GM21360 (cell line): ENCODE results near the gene BAHCC1.

Experiments
- ATAC-seq: cut with Tn5 transposase; IDR thresholded peaks from one replicate; pipeline ENCODE4 v1.9.1; 2021; ENCODE audit warnings: mild to moderate bottlenecking, moderate library complexity; ENCODE audit not compliant: unreplicated experiment

BAHCC1 gene

DNA sequence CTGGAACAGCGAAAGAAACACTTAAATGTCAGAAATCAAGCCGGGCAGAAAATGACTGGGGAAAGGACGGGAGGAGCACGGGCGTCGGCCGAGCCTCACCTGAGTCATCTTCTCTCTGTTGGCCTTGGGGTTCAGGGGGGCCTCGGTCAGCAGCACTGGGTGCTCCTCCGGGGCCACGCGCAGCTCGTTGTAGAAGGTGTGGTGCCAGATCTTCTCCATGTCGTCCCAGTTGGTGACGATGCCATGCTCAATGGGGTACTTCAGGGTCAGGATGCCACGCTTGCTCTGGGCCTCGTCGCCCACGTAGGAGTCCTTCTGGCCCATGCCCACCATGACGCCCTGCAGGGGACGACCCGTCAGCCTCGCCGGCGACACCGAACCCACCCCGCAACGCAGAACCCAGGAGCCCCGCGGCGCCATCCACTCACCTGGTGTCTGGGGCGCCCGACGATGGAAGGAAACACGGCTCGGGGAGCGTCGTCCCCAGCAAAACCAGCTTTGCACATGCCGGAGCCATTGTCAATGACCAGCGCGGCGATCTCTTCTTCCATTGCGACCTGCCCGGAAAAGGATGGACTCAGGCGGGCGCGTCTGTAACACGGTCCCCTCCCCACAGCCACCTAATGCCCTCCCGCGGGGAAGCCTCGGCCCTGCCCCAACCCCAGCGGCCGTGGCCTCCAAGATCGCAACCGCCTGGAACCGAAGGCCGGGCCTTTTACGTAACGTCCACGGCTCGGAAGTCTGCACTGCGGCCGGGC is 116.7 kb downstream of the BAHCC1 start:
- ATAC-seq = peak; percentile 3

DNA sequence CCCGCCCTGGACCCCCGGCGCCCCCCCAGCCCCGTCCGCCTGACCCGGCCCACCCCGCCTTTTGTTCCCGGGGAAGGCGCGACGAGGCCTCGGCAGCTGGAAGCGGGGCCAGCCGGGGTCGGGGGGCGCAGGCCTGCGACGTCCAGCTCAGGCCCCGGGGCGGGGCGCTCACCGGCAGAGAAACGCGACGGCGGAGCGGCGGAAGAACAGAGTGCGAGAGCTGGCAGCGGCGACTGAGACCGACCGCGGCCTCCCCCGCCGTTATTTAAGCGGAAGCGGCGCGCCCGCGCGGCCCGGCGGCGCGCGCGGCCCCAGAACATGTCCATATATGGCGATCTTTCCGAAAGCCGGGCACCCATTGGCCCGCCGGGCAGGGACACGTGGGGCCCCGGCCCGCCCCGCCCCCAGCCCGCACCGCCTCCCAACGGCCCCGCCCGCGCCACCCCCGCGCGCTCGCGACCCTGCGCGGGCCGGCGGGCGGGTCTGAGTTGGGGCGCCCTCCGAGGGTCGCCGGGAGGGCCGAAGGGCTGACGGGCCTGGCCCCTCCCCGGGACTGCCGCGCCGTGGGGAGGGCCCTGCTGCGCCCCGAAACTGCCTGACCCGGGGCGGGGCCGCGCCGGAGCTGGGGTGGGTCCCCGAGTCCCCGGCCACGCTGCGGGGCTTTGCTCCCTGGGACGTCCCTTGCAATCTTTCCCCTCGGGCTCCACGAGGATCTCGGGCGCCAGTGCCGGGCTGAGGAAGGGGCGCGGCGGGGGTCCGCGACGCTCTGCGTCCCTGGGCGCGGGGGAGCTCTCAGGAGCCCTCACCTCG is 117.5 kb downstream of the BAHCC1 start, which contains the start of gene ACTG1:
Gene ACTG1, minus strand, starts transcription at position 238 of the 810 bp plus-strand sequence. CDS start 445 bp downstream, outside the sequence.
- peak; percentile 30 for ATAC-seq

DNA sequence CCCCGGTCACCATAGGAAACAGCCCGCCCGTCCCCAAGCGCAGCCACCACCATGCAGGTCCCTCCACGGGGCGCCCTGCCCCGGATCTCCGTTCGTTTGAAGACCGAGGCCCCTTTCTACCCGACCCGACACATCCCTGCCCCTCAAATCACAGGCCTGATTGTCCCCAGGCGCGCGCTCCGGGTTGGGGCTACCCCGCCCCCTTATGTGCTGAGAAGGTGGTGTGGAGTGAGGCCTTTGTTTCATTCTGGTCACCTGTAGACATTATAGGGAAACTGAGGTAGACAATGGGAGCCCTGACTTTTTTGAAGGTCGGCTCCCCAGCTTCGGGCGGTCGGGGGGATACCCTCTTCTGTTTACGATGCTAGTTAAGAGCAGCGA is 118.1 kb downstream of the BAHCC1 start:
- no peak for ATAC-seq

DNA sequence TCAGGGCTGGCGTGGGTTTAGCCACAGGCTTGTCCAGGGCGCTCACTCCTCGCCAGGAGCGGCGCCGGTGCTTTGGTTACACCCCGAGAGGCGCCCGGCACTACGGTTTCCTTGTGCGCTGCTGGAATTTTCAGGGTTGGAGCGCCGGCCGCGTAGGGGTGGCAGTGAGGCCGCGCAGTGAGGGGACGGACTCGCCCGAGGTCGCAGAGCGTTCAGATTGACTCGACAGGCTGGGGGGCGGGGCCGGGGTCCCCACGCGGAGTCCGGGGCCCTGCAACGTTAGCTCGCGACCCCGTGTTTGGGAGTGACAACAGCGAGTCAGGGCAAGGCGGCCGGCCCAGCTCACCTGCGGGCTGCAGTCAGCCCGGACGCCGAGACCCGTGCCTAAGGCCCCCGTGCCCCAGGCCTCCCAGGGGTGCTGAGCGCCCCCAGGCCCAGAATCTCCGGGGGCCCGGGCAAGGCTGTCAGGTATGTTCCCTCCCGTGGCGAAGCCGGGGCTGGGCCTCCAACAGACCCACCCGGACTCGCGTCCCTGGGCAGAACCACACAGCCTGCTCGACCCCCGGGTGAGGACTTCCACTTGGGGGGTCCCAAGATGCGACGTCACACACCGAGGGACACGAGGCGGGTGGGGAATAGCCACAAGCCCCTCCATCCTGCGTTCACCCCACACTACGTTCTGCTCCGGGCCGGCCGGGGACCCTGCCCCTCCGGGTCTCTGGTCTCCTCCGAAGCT is 118.7 kb downstream of the BAHCC1 start:
- ATAC-seq = no peak

DNA sequence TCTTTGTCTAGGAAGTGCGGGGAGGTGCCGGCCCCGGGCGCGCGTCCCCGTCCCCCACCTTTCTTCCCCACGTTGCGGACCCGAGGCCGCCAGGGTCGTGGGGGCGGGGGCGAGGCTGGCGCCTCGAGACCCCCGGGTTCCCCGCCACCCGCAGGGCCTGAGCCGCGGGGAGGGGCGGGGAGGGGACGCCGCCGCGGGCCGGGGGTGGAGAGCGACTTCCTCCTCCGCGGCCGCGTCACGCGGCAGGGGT is 119.2 kb downstream of the BAHCC1 start:
- no peak for ATAC-seq

DNA sequence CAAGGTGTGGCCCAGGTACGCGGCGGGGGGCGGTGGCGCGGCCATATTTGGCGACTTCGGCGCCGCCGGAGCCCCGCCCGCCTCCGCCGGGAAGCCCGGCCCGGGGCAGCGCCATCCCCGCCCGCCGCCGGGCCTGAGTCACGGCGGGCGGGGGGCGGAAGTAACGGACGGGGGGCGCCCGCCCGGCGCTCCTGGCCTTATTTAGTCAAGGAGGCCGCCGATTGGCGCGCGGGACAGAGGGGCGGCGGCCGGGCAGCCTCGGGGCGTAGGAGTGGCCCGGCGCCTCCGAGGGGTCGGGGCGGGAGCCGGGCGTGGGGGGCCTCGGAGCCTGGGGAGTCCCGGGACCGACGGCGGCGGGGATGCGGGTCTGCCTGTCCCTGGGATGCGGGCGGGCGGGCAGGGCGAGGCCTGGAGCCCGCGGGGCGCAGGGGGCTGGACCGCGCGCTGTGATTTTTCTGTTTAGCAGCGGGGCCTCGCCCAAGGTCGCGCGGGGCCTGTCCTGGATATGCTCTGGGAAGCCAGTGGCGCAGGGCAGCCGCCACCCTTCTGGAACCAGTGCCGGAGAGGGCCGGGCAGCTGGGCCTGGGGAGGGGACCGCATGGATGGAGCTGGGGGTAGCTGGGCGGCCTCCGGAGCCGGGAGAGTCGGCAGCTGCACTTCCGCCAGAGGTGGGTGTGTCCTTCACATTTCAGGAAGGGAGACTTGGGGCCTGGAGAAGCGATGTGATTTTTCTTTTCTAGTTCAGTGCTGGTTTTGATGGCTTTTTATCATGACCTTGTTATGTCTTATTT is 119.7 kb downstream of the BAHCC1 start:
- ATAC-seq = no peak

DNA sequence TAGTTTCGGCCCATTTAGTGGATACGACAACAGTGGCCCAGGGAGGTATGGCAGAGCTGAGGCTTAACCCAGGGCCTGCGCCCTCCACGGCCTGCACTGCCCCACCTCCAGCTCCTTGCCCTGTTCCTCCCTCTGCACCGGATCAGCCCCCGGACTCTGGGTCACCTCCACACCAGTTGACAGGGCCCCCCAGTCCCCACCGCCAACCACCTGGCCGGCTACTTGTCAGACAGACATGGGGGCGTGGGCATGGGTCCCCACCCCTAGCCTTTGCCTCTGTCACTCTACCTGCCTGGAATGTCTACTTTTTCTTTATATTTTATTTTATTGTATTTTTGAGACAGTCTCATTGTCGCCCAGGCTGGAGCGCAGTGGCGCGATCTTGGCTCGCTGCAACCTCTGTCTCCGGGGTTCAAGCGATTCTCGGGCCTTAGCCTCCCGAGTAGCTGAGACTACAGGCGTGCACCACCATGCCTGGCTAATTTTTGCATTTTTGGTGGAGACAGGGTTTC is 120.3 kb downstream of the BAHCC1 start:
- ATAC-seq = no peak
